ENCODE measurements around the gene CORO2B.

Gene CORO2B

DNA sequence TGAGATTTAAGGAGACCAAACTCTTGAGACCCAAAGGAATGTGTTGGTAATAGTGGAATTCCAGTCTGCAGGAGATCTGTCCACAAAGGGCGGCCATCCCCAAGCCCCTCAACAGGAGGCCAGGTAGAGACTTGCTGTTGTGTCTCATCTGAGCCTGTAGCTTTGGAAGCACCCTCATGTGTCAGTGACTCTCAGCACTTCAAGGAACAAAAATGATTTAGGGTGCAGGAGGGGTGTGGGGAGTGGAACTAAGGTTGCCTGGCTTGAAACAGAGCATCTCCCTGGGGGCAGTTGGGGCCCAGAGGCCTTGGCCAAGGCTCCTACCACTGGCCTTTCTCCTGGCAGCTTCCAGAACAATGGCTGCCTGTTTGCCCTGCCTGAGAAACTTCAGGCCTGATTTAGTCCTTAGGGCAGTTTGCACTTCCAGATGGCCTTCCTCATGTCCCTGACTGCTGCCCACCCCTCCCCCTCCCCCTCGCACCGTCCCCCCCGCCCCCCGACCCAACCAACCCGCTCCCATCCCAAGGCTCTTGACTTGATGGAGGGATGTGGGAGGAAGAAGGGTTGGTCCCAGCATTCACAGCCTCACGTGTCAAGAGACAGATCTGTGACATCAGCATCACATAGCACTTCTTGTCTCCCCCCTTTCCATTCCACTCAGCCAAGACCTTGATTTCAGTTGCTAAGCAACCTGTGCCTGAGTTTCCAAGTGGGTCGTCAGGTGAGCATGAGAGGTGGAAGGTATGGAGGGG lies 77.1 kb downstream of the CORO2B start:
- TF ChIP-seq, protein P1, sequence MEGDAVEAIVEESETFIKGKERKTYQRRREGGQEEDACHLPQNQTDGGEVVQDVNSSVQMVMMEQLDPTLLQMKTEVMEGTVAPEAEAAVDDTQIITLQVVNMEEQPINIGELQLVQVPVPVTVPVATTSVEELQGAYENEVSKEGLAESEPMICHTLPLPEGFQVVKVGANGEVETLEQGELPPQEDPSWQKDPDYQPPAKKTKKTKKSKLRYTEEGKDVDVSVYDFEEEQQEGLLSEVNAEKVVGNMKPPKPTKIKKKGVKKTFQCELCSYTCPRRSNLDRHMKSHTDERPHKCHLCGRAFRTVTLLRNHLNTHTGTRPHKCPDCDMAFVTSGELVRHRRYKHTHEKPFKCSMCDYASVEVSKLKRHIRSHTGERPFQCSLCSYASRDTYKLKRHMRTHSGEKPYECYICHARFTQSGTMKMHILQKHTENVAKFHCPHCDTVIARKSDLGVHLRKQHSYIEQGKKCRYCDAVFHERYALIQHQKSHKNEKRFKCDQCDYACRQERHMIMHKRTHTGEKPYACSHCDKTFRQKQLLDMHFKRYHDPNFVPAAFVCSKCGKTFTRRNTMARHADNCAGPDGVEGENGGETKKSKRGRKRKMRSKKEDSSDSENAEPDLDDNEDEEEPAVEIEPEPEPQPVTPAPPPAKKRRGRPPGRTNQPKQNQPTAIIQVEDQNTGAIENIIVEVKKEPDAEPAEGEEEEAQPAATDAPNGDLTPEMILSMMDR (IDR thresholded peaks at IDR 0.05; ENCODE audit: low read depth, low read length, missing control alignments) = no peak
- no peak for DNase-seq (ENCODE audit: low read depth)
- H3K4me3 ChIP-seq (ENCODE audit: low read depth, low read length) = no peak overlapping the region
- in situ Hi-C loops (cut with HindIII; ENCODE audit: low sequenced_read_pairs) = no loop called here

DNA sequence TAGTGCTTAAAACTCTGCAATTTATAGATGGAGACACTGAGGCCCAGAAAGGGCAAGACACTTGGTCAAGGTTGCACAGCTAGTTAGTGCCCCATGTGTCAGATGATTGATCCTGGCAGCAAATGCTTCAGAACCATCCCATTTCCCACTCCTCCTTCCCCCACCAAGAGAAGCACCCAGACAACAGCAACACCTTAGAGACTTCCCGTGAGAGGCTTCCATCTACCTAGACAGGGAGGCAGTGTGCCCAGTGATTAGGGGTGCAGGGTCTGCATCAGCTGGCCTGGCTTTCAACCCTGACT lies 77.6 kb downstream of the CORO2B start:
- in situ Hi-C loops (cut with HindIII; ENCODE audit: low sequenced_read_pairs) = no loop called here
- TF ChIP-seq, protein P1 (IDR thresholded peaks at IDR 0.05; ENCODE audit: low read depth, low read length, missing control alignments) = no peak
- H3K4me3 ChIP-seq (ENCODE audit: low read depth, low read length) = no peak overlapping the region
- DNase-seq (ENCODE audit: low read depth) = no peak

GRCh38 chr15:68658151-68658550 lies 79.4 kb downstream of the CORO2B start:
- DNase-seq (ENCODE audit: low read depth) = no peak
- H3K4me3 ChIP-seq (ENCODE audit: low read depth, low read length) = no peak overlapping the region
- in situ Hi-C loops (cut with HindIII; ENCODE audit: low sequenced_read_pairs) = no loop called here
- TF ChIP-seq, protein P1 (IDR thresholded peaks at IDR 0.05; ENCODE audit: low read depth, low read length, missing control alignments) = no peak

DNA sequence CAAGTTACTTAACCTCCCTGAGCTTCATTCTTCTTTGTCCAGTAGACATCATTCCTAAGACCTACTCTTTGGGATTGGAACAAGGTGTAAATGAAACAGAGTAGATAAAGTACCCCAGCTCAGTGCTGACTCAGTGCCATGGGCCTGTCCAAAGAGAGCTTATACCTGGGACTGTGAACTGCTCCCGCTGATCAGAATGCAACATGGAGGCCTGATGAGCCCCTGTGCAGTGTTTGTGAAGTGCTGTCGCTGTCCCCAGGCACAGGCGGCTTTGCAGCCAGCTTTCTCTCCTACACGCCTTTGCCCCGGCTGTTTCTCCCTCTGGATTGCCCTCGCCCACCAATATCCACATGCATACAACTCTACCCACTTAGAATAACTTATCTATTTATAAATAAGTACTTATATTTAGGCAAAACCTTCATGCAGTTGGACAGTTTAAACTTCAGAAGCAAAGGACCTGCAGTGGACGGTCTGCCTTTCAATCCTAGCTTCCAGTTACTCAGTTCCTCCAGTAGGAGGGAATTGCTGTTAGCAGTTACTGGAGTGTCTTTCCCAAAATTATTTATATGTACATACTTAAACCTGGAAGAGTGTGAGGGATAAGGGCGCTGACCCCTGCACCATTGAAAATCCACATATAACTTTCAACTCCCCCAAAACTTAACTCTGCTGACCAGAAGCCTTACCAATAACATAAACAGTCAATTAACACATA lies 80.0 kb downstream of the CORO2B start:
- TF ChIP-seq, protein P1 (IDR thresholded peaks at IDR 0.05; ENCODE audit: low read depth, low read length, missing control alignments) = peak; percentile 28
- in situ Hi-C loops (cut with HindIII; ENCODE audit: low sequenced_read_pairs) = no loop called here
- DNase-seq (ENCODE audit: low read depth) = no peak
- H3K4me3 ChIP-seq (ENCODE audit: low read depth, low read length) = no peak overlapping the region

DNA sequence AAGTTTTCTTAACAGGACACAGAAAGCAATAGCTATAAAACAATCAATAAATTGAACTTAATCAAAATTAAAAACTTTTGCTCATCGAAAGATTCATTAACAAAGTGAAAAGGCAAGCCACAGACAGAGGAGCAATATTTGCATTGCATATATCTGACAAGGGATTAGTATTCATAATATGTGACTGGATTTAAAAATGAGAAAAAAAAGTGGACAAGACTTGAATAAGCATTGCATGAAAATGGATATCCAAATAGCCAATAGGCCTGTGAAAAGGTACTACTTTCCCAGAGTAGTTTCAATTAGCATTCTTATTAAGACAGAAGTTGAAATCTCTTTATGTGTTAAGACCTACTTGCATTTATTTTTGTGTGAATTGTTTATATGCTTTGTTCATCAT lies 84.7 kb downstream of the CORO2B start:
- TF ChIP-seq, protein P1 (IDR thresholded peaks at IDR 0.05; ENCODE audit: low read depth, low read length, missing control alignments) = no peak
- in situ Hi-C loops (cut with HindIII; ENCODE audit: low sequenced_read_pairs) = no loop called here
- H3K4me3 ChIP-seq (ENCODE audit: low read depth, low read length) = no peak overlapping the region
- no peak for DNase-seq (ENCODE audit: low read depth)

GRCh38 chr15:68666120-68666811 lies 87.5 kb downstream of the CORO2B start:
- TF ChIP-seq, protein P1 (IDR thresholded peaks at IDR 0.05; ENCODE audit: low read depth, low read length, missing control alignments) = no peak

More at GRCh38 chr15:68666120-68666811, 87.5 kb downstream of the CORO2B start:
- no peak for DNase-seq (ENCODE audit: low read depth)
- in situ Hi-C loops (cut with HindIII; ENCODE audit: low sequenced_read_pairs) = no loop called here
- H3K4me3 ChIP-seq (ENCODE audit: low read depth, low read length) = no peak overlapping the region

All from astrocyte of the cerebellum (primary cell).